Urinary bladder (tissue), 4 donors: ENCODE data around the gene PWWP2B. TPM values are rescaled to one million over a fixed set of nuclear protein-coding genes. Genes with fewer than 3 reads are reported as not detected.
A peak's percentile ranks its signal among the peaks of the same experiment; 100 is the strongest.

Experiments used
- DNase-seq: peaks from one replicate; pipeline ENCODE4 v3.0.0-alpha.2; 2015; ENCODE audit errors: extremely low spot score
- H3K27ac ChIP-seq: one replicate; pipeline ENCODE4 v1.5.1; 2013; ENCODE audit warnings: low read depth, mild to moderate bottlenecking, moderate library complexity
- H3K36me3 ChIP-seq: one replicate; pipeline ENCODE4 v1.6.1; 2013; ENCODE audit warnings: mild to moderate bottlenecking, moderate library complexity; ENCODE audit not compliant: insufficient read depth
- H3K4me1 ChIP-seq: one replicate; pipeline ENCODE4 v1.6.1; 2013; ENCODE audit warnings: mild to moderate bottlenecking, moderate library complexity; ENCODE audit not compliant: insufficient read depth
- H3K4me3 ChIP-seq: one replicate; pipeline ENCODE4 v1.5.1; 2013; ENCODE audit warnings: low read depth, low read length
- WGBS: extraction: QIAGEN DNeasy Blood & Tissue Kit; methylation state at CpG from one replicate; pipeline ENCODE4 v1.1.7; 2013; 5-methylcytosine and 5-hydroxymethylcytosine counted together
- polyA plus RNA-seq: library from polyadenylated mRNA; stranded (reverse); fragments of 200-250 nt; gene quantifications from one replicate; pipeline ENCODE4 v1.2.3, GENCODE V29; 2013
- total RNA-seq: library from RNA; depleted of rRNA; stranded (reverse); fragments of >200 nt; gene quantifications from one replicate; pipeline ENCODE4 v1.2.3, GENCODE V29; 2014
- donor health status: healthy with polysubstance abuse.
- donor health status: healthy.

The PWWP2B gene
- total and polyA plus RNA-seq, 2 donors = 6.8 to 16.6 TPM

GRCh38 chr10:132389433-132390169, 7.4 kb upstream of the PWWP2B start:
- no peaks in the 10 kb centered on the region for H3K4me1 ChIP-seq
- H3K36me3 ChIP-seq = no peaks in the 10 kb centered on the region
- no peak for DNase-seq
- H3K4me3 ChIP-seq = no peak overlapping the region
- no peak overlapping the region for H3K27ac ChIP-seq
- WGBS = 71% methylated on average over 16 of the region's 16 CpGs

GRCh38 chr10:132390170-132390920, 6.7 kb upstream of the PWWP2B start:
- DNase-seq = no peak
- H3K4me1 ChIP-seq = no peaks in the 10 kb centered on the region
- no peaks in the 10 kb centered on the region for H3K36me3 ChIP-seq
- 86% methylated on average over 8 of the region's 8 CpGs for WGBS
- no peak overlapping the region for H3K4me3 ChIP-seq
- H3K27ac ChIP-seq = no peak overlapping the region

- H3K27ac ChIP-seq = no peak overlapping the region
- H3K4me1 ChIP-seq = no peaks in the 10 kb centered on the region
- 71% methylated on average over 19 of the region's 19 CpGs for WGBS
- DNase-seq = no peak
- no peaks in the 10 kb centered on the region for H3K36me3 ChIP-seq
- no peak overlapping the region for H3K4me3 ChIP-seq
These were observed 5.9 kb upstream of the PWWP2B start for GRCh38 chr10:132390921-132391675.

- 78% methylated on average over 4 of the region's 4 CpGs for WGBS
- H3K4me3 ChIP-seq = no peak overlapping the region
- H3K4me1 ChIP-seq = no peaks in the 10 kb centered on the region
- H3K27ac ChIP-seq = no peak overlapping the region
- no peak for DNase-seq
- H3K36me3 ChIP-seq = no peaks in the 10 kb centered on the region
These were observed 5.4 kb upstream of the PWWP2B start for GRCh38 chr10:132391676-132392020.

- Histone ChIP-seq H3K27ac (no peak overlapping the region), H3K4me3 (no peak overlapping the region), H3K36me3 (no peaks in the 10 kb centered on the region), H3K4me1 (no peaks in the 10 kb centered on the region)
- no peak for DNase-seq
- 92% methylated on average over 2 of the region's 2 CpGs for WGBS
These were observed 4.7 kb upstream of the PWWP2B start for GRCh38 chr10:132392184-132392800.

GRCh38 chr10:132392811-132393694, 3.9 kb upstream of the PWWP2B start:
- no peak overlapping the region for H3K27ac ChIP-seq
- no peaks in the 10 kb centered on the region for H3K4me1 ChIP-seq
- 79% methylated on average over 12 of the region's 12 CpGs for WGBS

GRCh38 chr10:132393695-132394181, 3.3 kb upstream of the PWWP2B start:
- Histone ChIP-seq H3K4me3 (no peak overlapping the region), H3K36me3 (no peaks in the 10 kb centered on the region), H3K27ac (no peak overlapping the region), H3K4me1 (no peaks in the 10 kb centered on the region)
- no peak for DNase-seq
- 84% methylated on average over 9 of the region's 9 CpGs for WGBS

More at GRCh38 chr10:132392811-132393694, 3.9 kb upstream of the PWWP2B start:
- no peaks in the 10 kb centered on the region for H3K36me3 ChIP-seq
- no peak overlapping the region for H3K4me3 ChIP-seq
- no peak for DNase-seq

- Histone ChIP-seq H3K4me1 (no peaks in the 10 kb centered on the region), H3K4me3 (no peak overlapping the region), H3K36me3 (no peaks in the 10 kb centered on the region), H3K27ac (no peak overlapping the region)
- WGBS = 87% methylated on average over 13 of the region's 13 CpGs
- no peak for DNase-seq
These were observed 2.7 kb upstream of the PWWP2B start for GRCh38 chr10:132394201-132394811.

- Histone ChIP-seq H3K27ac (peak overlapping the region; percentile 88), H3K36me3 (no peaks in the 10 kb centered on the region), H3K4me1 (no peaks in the 10 kb centered on the region), H3K4me3 (no peak overlapping the region)
- no peak for DNase-seq
- 85% methylated on average over 12 of the region's 12 CpGs for WGBS
These were observed 1.9 kb upstream of the PWWP2B start for GRCh38 chr10:132394936-132395703.

GRCh38 chr10:132395704-132396493, 1.1 kb upstream of the PWWP2B start:
- Histone ChIP-seq H3K27ac (peak overlapping the region; percentile 88), H3K36me3 (no peaks in the 10 kb centered on the region), H3K4me3 (peak overlapping the region; percentile 73), H3K4me1 (no peaks in the 10 kb centered on the region)
- DNase-seq = no peak
- 13% methylated on average over 71 of the region's 71 CpGs for WGBS

GRCh38 chr10:132396494-132397035, 435 bp upstream of the PWWP2B start:
- Histone ChIP-seq H3K36me3 (no peaks in the 10 kb centered on the region), H3K4me3 (peak overlapping the region; percentile 73), H3K4me1 (no peaks in the 10 kb centered on the region), H3K27ac (peak overlapping the region; percentile 88)
- DNase-seq = no peak
- WGBS = under 1% methylated on average over 79 of the region's 80 CpGs
